Upper lobe of right lung (tissue), 1 donor: Measurements from ENCODE around the gene FER1L5. TPM values are rescaled to one million over a fixed set of nuclear protein-coding genes. Genes with fewer than 3 reads are reported as not detected.

ENCODE experiments used
- ATAC-seq: fragments of 200-7000 bp; cut with Tn5 transposase; one replicate; pipeline ENCODE4 v1.9.1; 2020; ENCODE audit warnings: mild to moderate bottlenecking, moderate library complexity
- DNase-seq: peaks from one replicate; pipeline ENCODE4 v3.0.0-alpha.2; 2020
- H3K27ac ChIP-seq: fragments of 200-600 bp; one replicate; pipeline ENCODE4 v1.8.0; 2022
- H3K27me3 ChIP-seq: fragments of 200-600 bp; one replicate; pipeline ENCODE4 v1.8.0; 2022; ENCODE audit warnings: mild to moderate bottlenecking
- H3K36me3 ChIP-seq: fragments of 200-600 bp; one replicate; pipeline ENCODE4 v1.8.0; 2022
- H3K4me1 ChIP-seq: fragments of 200-600 bp; one replicate; pipeline ENCODE4 v1.8.0; 2022
- H3K4me3 ChIP-seq: fragments of 200-600 bp; one replicate; pipeline ENCODE4 v1.8.0; 2022; ENCODE audit warnings: mild to moderate bottlenecking
- H3K9me3 ChIP-seq: fragments of 200-600 bp; one replicate; pipeline ENCODE4 v1.8.0; 2022
- CTCF ChIP-seq: fragments of 200-600 bp; IDR thresholded peaks from one replicate; pipeline ENCODE4 v1.8.0; 2022; ENCODE audit warnings: antibody characterized with exemption
- intact Hi-C: fragments of 100-400 bp; cut with DNase I; formaldehyde crosslinking; loops from one replicate; pipeline ENCODE4 v1.11.0; 2022
- total RNA-seq: library from RNA; stranded (reverse); fragmentation: NEBNext Ultra II Directional; extraction: Animal tissue kit (Norgen Biotek cat#: 25700); gene quantifications from one replicate; pipeline ENCODE4 v1.2.1, GENCODE V29; 2021
- donor health status: DM: no; HTN: yes; CAD: no; lungs with severe emphysema.

The FER1L5 gene
- total RNA-seq, 1 donor from 2014 or later, result 0.14 TPM

GRCh38 chr2:96747061-96747617 is 104.6 kb downstream of the FER1L5 start:
- Histone ChIP-seq H3K4me1 (no peaks in the 10 kb centered on the region), H3K9me3 (no peaks in the 10 kb centered on the region), H3K27ac (no peak overlapping the region), H3K36me3 (no peaks in the 10 kb centered on the region), H3K27me3 (no peaks in the 10 kb centered on the region), H3K4me3 (no peak overlapping the region)
- TF ChIP-seq CTCF, result no peak
- ATAC-seq, result no peak
- no peak for DNase-seq
- intact Hi-C loops, result no loop called here

GRCh38 chr2:96751800-96752199 is 109.2 kb downstream of the FER1L5 start:
- Histone ChIP-seq H3K4me3 (no peak overlapping the region), H3K27me3 (no peaks in the 10 kb centered on the region), H3K4me1 (no peaks in the 10 kb centered on the region), H3K9me3 (no peaks in the 10 kb centered on the region), H3K27ac (no peak overlapping the region), H3K36me3 (no peaks in the 10 kb centered on the region)
- DNase-seq, result no peak
- ATAC-seq, result no peak
- TF ChIP-seq CTCF, result no peak
- intact Hi-C loops, result no loop called here

- H3K36me3 ChIP-seq, result no peaks in the 10 kb centered on the region
- H3K9me3 ChIP-seq, result no peaks in the 10 kb centered on the region
- no peak overlapping the region for H3K27ac ChIP-seq
- no peak for DNase-seq
- no peak overlapping the region for H3K4me3 ChIP-seq
- TF ChIP-seq CTCF, result no peak
- H3K27me3 ChIP-seq, result no peaks in the 10 kb centered on the region
- H3K4me1 ChIP-seq, result no peaks in the 10 kb centered on the region
- intact Hi-C loops, result no loop called here
- ATAC-seq, result no peak
Measured at GRCh38 chr2:96753661-96754282, 111.2 kb downstream of the FER1L5 start.

GRCh38 chr2:96754317-96754716 is 111.8 kb downstream of the FER1L5 start:
- H3K4me3 ChIP-seq, result no peak overlapping the region
- H3K27ac ChIP-seq, result no peak overlapping the region
- H3K9me3 ChIP-seq, result no peaks in the 10 kb centered on the region
- H3K36me3 ChIP-seq, result no peaks in the 10 kb centered on the region
- no peaks in the 10 kb centered on the region for H3K27me3 ChIP-seq
- ATAC-seq, result no peak
- no peak for DNase-seq
- no peaks in the 10 kb centered on the region for H3K4me1 ChIP-seq
- no peak for TF ChIP-seq CTCF
- intact Hi-C loops, result no loop called here

Other genes with a start within 250 kb of the FER1L5 start
- 0.29 TPM for gene NEURL3, start 137.4 kb upstream of the FER1L5 start, total RNA-seq
- gene ARID5A, start 106.0 kb upstream of the FER1L5 start, total RNA-seq, result 32.8 TPM
- 50.1 TPM for gene KANSL3, start 4.5 kb upstream of the FER1L5 start, total RNA-seq
- 16.5 TPM for gene LMAN2L, start 97.3 kb downstream of the FER1L5 start, total RNA-seq
- 15.0 TPM for gene CNNM4, start 118.1 kb downstream of the FER1L5 start, total RNA-seq
- 34.1 TPM for gene CNNM3, start 173.5 kb downstream of the FER1L5 start, total RNA-seq
- 1.7 TPM for gene ANKRD23, start 201.3 kb downstream of the FER1L5 start, total RNA-seq
- 8.6 TPM for gene ANKRD39, start 215.3 kb downstream of the FER1L5 start, total RNA-seq
- 37.7 TPM for gene SEMA4C, start 227.3 kb downstream of the FER1L5 start, total RNA-seq